Measurements from ENCODE around the gene EPO.
A peak's percentile ranks its signal among the peaks of the same experiment; 100 is the strongest.

EPO gene

DNA sequence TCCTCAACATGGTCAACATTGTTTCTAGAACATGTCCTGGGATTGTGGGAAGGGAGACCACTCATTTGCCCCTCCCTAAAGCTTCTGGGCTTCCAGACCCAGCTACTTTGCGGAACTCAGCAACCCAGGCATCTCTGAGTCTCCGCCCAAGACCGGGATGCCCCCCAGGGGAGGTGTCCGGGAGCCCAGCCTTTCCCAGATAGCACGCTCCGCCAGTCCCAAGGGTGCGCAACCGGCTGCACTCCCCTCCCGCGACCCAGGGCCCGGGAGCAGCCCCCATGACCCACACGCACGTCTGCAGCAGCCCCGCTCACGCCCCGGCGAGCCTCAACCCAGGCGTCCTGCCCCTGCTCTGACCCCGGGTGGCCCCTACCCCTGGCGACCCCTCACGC, at the start of gene EPO:
TSS of gene EPO (plus strand) at position 190 of the 392 bp plus-strand sequence. CDS start 513 bp downstream, outside the sequence.
- DNase-seq (ENCODE audit: low spot score): peak; percentile 54

DNA sequence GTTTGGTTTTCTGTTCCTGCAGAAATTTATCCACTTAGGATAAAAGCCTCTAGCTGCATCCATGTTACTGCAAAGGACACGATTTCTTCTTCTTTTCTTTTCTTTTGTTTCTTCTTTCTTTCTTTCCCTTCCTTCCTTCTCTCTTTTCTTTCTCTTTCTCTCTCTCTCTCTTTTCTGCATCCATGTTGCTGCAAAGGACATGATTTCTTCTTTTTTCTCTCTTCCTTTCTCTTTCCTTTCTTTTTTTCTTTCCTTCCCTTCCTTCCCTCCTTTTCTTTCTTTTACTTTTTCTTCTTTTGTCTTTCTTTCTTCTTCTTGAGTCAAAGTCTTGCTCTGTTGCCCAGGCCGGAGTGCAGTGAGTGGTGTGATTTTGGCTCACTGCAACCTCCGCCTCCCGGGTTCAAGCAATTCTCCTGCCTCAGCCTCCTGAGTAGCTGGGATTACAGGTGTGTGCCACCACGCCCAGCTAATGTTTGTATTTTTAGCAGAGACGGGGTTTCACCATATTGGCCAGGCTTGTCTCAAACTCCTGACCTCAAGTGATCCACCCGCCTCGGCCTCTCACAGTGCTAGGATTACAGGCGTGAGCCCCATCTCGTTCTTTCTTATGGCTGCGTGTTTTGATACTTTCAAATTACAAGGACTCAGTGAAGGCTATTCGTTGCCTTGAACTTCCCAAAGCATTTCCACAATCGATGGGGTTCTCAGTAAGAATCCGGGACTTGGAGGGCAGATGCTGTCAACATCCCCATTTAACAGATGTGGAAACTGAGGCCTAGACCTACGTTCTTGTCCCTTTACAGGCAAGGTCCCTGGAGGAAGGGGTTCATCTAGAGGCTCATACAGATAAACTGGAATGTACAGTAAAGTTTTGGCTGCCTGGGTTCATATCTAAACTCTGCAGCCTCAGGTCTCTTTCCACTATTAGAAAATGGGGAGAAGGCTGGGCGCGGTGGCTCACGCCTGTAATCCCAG, 48.6 kb upstream of the EPO start:
- no peak for DNase-seq (ENCODE audit: low spot score)

DNA sequence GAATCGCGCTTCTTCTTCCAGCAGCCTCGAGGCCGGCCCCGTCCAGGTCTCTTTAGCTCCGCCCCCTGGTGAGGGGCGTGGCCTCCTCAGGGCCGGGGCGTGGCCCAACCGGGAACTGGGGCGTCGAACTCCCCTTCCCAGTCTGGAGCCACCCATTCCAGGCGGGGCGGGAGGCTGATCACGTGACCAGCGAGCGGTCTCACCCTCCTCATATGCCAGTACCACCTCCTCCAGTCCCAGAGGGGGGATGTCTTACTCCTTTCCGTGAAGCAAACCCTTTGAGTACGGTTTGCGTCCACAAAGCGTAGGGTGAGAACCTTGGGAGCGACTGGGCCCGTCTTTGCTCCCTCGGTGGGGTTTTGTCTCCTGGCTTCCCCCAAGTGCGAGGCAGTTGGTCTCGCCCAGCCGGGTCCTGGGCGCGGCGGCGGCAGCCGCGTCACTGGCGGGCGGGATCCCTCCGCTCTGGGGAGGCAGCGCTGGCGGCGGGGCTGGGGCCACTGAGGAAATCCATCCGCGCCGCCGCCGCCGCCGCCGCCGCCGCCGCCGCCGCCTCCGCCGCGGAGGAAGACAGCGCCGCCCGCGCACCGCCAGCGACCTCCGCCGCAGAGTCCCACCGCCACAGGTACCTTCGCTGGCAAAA, 46.8 kb upstream of the EPO start, which contains the start of gene GNB2:
TSS of gene GNB2 (plus strand) at position 439 of the 640 bp plus-strand sequence. CDS start 2,526 bp downstream, outside the sequence.
- DNase-seq (ENCODE audit: low spot score): peak; percentile 99

DNA sequence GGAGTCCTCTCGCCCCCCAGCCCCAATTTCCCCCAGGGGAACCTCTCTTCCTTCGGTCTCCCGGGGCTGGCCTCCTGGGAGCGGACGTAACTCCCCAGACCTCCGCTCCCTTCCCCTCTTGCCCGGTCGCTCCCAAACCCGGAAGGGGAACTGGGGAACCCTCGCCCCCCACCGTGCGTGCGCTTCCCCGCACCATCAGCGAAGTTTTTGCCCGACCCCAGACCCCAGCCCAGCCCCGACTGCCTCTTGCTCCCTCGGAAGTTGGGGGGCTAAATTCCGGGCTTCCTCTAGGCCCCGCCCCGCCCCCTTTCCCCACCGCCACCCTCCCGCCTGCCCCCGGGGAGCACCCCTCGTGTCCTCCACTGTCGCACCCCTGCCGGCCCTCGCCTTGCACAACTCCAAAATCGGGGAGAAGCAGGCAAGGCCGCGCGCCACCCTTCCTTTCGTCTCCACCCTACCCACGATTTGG, 46.3 kb upstream of the EPO start:
- DNase-seq (ENCODE audit: low spot score): peak; percentile 42

DNA sequence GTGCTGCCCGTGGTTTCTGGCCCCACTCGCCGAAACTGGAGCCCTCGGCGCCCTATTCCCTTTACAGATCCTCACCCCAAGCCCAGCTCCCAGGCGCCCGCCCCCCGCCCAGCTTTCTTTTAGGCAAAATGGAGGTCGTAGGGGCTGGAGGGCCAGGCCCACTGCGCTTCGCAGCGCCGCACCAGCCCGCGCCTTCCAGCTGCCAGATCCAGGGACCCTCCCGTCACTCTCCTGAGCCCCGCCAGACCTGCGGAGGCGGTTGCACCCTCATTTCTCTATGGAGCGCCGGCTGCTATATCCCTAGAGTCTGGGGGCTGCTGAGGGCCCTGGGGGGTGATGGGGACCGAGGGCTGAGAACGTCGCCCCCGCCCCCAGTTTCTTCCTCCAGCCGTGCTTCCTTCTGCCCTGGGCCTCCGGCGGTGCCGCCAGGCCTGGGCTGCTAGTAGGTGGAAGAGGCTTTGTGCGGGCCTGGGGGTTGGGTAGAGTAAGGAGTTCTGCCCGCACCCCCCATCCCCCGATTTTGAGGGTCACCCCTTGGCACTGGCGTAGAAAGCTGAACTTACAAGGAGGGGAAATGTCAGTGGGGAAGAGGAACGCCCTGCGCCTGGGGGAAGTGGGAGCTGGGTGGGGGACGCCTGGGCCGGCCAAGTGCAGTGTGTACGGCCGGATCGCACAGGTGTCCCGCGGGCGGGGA, 45.7 kb upstream of the EPO start:
- peak; percentile 41 for DNase-seq (ENCODE audit: low spot score)

DNA sequence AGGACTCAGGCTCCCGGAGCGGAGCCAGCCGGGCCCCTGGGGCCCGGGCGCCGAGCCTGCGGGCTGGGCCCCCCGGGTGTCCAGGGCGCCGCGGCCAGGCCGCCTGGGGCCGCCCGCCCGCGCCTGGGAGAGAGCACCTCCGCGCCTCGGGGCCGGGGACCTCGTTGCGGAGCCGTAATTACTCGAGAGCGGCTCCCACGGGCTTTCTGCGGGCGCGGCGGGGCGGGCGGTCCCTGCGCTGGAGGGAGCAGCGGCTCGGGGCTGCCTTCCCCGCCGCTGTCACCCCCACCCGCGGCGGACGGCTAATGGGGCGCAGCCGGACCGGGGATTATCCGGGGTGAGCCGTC, 45.2 kb upstream of the EPO start:
- peak; percentile 38 for DNase-seq (ENCODE audit: low spot score)

DNA sequence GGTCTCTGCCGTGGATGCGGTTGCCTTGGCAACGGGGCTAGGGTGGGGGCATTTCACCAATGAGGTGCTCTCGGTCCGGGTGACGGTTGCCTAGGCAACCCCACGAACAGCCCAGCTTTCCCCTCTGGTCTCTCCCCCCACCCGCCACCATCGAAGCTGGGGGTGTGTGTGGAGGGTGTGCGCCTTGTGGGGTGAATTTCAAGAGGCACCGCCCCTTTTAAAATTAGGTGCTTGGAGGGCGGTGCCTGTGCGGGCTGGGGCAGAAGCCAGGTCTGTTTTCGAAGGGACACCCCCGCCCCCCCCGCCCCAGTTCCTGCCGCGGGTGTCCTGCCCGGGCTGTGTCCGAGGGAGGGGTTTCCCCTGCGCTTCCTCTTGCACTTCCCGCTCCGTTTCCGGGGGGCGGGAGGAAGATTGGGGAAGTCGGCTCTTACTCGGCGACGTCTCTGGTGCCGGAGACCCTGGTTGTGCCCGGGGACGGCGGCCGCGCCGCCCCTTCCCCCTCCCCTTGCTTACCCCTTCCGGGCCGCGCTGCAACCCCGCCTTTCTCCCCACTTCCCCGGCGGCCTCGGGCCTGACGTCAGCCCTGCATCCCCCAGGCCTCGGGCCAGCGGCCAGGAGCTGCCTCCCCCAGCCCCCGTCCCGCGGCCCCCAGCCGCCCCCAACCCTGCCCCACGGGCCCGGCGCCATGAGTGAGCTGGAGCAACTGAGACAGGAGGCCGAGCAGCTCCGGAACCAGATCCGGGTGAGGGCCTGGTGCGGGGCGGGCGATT, 44.5 kb upstream of the EPO start:
- peak; percentile 44 for DNase-seq (ENCODE audit: low spot score)

DNA sequence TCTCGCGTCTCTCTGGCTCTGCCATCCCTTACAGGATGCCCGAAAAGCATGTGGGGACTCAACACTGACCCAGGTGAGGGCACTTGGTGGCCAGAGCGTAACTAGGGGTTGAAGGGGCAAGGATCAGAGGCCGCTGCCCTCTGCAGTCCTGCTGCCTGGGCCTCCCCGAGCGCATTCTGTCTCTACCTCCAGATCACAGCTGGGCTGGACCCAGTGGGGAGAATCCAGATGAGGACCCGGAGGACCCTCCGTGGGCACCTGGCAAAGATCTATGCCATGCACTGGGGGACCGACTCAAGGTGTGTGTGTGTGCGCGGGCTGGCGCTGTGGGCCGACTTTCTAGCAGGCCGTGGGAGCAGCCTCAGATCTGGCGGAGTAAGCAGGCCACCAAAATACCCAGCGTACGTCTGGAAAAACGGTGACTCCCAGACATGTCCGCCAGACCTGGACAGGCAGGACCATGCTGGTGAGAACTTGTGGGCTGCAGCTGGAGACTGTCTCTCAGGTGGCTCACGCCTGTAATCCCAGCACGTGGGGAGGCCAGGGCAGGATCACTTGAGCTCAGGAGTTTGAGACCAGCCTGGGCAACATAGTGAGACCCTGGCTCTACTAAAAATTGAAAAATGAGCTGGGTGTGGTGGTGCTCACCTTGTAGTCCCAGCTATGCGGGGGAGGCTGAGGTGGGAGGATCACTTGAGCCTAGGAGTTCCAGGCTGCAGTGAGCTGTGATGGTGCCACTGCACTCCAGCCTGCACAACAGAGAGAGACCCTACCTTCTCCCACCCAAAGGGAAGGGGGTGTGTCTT, 43.6 kb upstream of the EPO start:
- DNase-seq (ENCODE audit: low spot score): peak; percentile 10

DNA sequence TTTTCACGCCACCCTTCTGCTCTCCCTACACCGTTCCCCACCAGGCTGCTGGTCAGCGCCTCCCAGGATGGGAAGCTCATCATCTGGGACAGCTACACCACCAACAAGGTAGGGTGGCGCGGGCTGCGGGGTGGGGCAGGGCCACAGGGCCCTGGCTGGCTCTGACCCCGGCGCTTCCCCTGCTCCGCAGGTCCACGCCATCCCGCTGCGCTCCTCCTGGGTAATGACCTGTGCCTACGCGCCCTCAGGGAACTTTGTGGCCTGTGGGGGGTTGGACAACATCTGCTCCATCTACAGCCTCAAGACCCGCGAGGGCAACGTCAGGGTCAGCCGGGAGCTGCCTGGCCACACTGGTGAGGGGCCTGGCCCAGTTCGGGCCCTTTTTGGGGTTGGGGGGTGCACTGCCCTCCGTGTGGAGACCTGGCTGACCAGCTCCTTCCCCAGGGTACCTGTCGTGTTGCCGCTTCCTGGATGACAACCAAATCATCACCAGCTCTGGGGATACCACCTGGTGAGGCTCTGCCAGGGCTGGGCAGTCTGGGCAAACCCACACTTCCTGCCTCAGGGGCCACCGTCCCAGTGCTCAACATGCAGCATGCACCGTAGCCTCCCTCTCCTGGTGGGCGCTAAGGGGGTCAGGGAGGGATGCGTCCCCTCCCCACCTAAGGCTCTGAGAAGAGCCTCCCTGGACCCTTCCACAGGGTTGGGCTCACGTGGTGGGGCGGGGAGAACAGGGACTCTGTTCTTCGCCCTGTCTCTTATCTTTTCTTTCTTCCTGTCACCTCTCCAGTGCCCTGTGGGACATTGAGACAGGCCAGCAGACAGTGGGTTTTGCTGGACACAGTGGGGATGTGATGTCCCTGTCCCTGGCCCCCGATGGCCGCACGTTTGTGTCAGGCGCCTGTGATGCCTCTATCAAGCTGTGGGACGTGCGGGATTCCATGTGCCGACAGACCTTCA, 42.7 kb upstream of the EPO start:
- DNase-seq (ENCODE audit: low spot score): peak; percentile 20

DNA sequence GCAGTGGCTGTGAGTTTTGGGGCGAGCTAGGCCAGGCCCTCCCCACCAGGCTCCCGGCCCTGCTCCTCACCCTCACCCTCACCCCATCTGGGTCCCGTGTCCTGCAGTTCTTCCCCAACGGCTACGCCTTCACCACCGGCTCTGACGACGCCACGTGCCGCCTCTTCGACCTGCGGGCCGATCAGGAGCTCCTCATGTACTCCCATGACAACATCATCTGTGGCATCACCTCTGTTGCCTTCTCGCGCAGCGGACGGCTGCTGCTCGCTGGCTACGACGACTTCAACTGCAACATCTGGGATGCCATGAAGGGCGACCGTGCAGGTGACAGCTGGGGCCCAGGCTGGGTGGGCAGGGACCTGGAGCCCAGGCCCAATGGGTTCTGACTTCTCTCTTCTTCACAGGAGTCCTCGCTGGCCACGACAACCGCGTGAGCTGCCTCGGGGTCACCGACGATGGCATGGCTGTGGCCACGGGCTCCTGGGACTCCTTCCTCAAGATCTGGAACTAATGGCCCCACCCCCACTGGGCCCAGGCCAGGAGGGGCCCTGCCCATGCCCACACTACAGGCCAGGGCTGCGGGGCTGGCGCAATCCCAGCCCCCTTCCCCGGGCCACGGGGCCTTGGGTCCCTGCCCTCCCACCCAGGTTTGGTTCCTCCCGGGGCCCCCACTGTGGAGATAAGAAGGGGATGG, 41.8 kb upstream of the EPO start:
- peak; percentile 20 for DNase-seq (ENCODE audit: low spot score)

DNA sequence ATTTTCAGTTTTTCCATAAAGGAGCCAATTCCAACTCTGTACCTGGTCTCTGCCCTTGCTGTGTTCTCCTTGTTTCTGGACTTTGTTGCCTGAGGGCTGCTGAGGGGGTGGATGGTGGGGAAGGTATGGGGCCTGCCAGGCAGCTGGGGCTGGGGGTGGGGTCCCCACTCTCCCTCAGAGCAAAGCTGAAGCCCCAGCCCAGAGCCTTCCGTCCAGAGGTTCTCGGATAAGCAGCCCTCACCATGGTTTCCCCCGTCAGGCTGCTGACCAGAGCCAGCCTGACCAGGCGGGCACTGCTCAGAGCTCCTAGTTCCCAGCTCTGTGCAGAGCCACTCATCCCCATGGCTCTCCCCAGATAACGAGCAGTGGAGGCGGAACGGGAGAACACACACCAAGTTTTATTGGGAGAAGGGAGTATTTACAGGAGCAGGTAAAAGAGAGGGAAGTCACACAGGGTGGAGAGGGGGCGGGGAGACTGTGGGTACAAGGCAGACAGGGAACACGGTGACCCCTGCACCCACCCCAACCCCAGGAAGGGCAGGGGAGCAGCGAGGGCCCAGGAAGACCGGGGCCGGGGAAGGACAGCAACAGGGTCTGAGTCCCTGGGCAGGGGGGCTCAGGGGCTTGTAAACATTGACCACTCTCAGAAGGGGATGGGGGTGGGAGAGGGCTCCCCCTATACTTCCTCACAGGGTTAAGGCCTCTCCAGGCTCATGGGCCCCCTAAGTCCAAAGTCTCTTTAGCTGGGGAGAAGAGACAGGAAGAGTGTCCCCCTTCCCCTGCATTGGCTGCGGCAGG, 40.9 kb upstream of the EPO start:
- peak; percentile 32 for DNase-seq (ENCODE audit: low spot score)

DNA sequence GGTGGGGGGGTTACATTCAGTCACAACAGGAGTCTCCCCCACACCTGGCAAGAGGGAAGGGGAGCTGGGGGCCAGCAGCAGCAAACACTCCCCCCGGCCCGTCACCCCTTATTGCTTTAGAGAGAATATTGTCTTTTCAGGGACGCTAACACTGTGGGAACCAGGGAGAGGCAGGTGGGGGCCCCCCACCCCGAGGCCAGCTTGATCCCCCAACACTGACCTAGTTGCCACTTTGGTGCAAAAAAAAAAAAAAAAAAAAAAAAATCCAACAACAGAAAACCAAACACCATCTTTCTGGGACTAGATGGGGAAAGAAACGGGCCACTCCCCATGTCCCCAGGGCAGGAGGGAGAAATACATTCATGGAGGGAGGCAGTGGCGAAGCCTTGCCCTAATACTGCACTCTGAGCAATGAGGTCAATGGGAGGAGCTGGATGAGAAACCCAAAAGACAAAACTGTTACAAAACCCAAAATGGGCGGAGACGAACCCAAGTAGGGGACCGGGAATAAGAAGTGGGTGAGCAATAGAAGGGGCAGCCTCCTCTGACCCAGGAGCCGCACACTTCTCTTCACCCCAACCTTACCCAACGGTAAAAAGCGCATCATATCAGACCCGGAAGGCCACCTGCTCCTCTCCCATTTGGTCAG, 40.2 kb upstream of the EPO start:
- peak; percentile 32 for DNase-seq (ENCODE audit: low spot score)

DNA sequence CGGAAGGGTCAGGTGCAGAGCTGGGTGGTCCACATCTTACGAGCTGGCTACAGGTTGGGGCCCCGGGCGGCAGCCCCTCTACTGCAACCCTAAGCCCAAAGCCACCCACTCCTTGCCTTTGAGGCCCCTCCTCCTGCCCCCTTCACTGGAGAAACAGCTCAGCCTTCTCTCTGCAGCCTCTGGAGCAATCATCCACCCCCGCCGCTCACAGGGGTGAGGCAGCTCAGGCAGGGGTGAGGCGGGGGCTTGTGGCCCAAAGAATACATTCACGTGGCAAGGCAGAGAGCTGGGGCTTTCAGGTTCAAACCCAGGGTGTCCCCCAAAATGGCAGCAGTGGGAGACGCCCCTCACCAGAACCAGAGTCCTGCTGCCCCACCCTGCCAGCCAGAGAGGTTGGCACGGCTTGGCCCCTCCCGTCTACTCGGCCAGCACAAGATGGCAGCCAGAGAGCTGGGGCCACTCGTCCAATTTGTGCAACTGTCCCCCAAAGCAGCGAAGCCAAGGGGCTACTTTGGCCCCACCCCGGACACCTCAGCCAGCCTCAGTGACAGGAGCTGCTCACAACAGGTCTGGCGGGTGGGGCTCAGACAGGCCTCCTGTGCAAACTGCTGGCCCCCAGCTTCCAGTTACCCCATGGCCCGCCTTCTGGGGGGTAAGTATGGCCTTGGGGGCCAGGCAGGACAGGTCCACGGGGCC, 39.5 kb upstream of the EPO start:
- no peak for DNase-seq (ENCODE audit: low spot score)

DNA sequence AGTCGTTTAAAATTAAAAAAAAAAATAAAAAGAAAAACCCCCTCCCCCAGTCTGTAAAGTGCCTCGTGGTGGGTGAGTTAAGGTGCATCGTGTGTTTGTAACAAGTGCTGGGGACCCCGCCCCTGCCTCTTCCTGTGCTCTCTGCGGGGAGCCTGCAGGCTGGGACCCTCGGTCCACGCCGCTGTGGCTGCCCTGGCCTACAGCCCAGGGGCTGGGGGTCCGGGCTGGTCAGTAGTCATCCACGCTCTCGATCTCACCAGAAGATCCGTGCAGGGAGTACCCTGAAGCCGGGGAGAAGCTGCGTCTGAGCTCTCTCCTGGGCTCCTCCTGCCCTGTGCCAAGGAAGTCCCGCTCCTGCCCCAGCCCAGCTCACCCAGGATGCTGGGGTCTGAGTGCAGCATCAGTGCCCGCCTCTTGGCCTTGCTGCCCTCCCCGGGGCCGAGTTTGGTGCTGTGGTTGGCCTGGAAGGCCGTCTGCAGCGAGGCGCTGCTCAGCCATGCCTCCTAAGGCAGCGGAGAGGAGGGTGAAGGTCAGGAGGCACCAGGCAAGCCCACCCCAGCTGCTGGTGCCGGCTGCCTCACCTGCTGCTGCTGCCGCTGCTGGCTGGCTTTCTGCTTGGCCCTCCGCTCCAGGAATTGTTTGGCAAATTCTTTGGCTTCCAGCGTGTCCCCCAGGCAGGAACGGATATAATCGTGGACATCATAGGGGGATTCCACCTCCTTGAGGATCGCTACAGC, 38.6 kb upstream of the EPO start:
- DNase-seq (ENCODE audit: low spot score): no peak

DNA sequence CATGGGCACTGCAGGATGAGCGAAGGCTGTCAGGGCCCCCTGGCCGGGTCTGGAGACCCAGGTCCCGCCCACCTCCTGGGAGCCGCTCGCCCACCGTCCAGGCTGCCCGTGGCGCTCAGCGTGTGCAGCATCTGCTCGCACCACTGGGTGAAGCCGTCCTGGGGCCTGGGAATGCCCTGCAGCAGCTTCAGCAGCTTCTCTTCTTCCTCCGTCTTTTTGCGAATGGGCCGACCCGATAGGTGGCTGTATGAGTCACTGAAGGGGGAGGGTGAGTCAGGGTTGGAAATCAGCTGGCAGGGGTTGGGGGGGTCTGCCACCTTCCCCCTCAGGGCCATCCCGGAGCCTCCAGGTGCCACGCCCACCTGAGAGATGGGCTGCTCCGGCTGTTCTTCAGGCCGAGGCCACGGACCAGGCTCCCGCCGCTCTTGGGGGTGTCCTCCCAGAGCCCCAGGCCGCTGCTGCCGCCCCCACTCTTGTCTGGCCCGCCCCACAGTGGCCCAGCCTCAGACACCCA, 38.0 kb upstream of the EPO start:
- no peak for DNase-seq (ENCODE audit: low spot score)

DNA sequence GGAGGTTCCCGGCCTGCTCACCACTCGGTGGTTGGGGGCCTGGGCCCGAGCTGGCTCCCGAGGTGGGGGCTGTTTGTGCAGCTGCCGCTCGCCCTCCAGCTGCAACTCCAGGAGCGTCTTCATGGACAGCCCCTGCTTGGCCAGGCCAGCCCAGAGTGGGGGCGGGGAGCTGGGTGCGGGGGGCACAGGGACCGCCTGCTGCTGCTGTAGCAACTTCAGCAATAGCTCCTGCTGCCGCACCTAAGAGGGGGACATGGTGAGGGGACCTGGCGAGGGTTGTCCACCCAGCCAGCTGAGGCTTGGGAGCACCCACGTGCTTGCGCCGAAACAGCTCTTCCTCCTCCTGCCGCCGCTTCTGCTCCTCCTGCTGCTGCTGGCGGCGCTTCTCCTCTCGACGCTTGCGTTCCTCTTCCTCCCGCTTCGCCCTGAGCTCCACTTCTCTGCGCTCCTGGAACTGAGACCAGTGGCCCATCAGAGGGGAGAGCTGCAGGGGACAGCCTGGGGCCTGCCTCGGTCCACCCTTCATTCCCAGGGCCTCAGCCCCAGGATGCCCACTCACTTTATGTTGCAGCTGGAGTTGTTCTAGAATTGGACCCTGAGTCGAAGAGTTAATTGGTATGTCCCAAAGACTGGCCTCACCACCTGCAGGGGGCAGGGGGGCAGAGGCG, 37.1 kb upstream of the EPO start:
- DNase-seq (ENCODE audit: low spot score): no peak

Data from HuH-7 (cell line).